GM19455 (cell line): ENCODE measurements around the gene SLC38A1.

Source experiments
- ATAC-seq: cut with Tn5 transposase; IDR thresholded peaks from one replicate; pipeline ENCODE4 v1.9.1; 2021; ENCODE audit not compliant: unreplicated experiment

SLC38A1 gene

DNA sequence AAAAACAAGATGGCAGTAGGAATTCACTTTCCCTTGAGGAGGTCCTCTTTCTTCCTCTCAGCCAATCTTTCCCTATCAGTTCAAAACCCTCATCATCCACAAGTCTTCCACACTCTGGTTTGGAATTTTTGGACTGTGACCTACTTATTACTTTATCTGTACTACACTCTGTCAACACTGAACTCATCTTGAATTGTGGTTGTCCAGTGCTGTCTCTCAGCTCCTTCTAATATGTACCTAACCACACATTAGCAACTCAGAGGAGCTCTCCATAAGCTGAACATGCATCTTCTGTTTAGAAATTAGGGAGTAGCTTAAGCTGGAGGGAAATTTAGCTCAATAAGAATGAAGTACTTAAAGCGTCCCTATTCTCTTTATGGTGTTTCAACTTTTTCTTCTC lies 34.8 kb downstream of the SLC38A1 start:
- no peak for ATAC-seq

DNA sequence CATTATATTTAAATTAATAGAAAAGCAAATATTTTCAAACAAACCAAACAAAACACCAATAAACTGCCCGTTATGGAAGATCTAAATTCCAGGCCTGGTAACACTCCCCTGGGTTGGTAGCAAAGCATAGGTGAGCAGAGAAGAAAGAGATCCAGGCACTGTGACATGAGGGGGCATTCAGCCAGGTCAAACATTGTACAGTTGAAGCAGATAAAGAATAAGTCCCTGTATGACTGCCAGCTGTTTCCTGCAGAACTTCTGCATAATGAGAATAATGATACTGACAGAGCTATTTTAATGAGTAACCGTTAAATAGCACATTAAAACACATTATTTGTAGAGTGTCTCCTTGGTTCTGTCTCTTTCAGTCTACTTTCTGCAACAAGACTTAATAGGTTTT lies 35.4 kb downstream of the SLC38A1 start:
- no peak for ATAC-seq

DNA sequence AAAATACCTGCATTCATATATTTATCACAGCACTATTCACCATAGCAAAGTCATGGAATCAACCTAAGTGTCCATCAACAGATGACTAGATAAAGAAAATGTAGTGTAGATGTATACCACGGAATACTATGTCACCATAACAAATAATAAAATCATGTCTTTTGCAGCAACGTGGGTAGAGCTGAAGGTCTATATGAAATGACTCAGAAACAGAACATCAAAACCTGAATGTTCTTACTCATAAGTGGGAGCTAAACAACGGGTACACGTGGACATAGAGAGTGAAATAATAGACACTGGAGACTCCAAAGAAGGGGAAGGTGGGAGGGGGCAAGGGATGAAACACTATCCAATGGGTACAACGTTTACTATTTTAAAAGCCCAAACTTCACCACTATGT lies 37.9 kb downstream of the SLC38A1 start:
- no peak for ATAC-seq

DNA sequence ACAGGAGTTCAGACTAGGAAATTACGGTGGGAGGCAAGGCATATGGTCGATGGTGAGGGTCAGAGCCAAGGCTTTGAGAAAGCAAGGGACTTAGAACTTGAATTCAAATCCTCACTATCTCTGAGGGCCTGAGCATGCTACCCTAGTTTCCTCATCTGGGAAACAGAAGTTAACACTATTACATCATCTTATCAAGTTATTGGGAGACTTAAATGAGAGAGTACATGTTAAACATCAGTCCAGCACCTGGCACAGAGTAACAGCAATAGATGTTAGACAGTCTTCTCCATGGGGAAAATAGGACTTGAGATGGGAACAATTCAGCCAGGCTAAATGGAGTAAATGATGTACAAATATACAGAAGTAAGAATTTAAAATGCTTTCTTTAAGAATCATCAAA lies 38.5 kb downstream of the SLC38A1 start:
- no peak for ATAC-seq

DNA sequence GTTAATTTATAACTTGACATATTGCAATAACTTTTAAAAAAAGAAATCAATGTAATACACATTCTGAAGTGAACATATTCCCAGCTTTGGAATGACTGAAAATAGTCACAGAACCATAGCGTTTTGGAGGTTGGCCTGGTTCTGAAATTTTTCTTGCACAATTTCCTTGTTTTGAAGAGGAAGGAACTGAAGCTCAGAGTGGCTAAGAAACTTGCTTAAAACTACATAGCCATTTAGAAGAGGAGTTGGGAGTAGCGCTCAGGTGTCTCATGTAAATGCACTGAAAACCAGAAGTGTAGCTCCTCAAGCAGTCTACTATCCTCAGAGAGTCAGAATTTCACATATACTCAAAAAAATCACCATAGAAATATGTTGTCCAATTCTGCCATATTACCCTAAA lies 41.2 kb downstream of the SLC38A1 start:
- no peak for ATAC-seq

DNA sequence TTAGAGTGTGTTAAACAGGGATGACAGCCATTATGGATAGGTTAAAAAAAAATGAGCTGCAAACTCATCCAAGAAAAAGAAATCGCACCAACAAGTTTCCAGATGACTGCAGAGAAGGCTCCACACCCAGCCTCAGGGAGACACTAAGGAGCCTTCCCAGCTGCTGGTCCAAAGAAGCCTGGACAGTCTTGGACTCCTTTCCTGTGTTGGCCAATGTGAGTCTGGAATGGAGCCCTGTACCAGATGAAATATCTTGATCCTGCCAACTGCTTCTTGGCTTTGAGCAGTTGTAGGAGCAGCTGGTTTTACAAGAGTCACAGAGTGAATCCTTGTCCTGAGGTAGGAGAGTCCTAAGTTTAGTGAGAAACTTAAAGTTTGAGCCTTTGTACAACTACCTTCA lies 44.5 kb downstream of the SLC38A1 start:
- ATAC-seq = no peak

DNA sequence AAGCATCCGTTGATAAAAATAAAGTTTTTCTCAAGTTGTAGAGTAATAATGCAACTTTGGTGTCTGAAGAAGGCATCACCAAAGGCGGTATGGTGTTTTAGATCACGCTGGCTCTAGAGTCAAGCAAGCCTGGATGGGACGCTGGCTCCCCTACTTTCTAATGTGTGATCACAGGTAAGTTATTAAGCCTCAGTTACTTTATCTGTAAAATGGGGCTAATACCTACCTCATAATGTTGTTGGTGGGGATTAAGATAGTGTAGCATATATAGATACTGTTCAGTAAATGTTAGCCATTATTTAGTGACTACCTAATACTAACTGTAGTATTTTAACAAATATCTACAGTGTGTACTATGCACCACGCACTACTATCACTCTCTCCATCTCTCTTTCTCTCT lies 45.8 kb downstream of the SLC38A1 start:
- no peak for ATAC-seq

DNA sequence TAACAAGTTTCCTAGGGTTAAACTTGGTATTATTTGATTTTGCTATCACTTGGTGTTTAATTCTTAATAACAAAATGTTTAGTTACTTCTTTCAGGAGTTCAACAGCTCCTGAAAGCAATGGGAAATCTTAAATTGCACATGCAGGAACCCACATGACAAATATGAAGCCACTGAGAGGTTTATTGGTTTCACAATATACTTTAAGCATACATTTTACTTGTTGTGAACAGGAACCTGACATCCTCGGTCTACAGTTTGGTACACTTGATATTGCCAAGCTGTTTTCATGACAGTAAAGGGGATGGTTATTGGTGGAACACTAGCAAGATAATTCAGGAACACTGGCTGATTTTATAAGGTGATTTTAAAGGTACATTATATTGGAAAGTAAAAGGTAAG lies 46.2 kb downstream of the SLC38A1 start:
- ATAC-seq = no peak

DNA sequence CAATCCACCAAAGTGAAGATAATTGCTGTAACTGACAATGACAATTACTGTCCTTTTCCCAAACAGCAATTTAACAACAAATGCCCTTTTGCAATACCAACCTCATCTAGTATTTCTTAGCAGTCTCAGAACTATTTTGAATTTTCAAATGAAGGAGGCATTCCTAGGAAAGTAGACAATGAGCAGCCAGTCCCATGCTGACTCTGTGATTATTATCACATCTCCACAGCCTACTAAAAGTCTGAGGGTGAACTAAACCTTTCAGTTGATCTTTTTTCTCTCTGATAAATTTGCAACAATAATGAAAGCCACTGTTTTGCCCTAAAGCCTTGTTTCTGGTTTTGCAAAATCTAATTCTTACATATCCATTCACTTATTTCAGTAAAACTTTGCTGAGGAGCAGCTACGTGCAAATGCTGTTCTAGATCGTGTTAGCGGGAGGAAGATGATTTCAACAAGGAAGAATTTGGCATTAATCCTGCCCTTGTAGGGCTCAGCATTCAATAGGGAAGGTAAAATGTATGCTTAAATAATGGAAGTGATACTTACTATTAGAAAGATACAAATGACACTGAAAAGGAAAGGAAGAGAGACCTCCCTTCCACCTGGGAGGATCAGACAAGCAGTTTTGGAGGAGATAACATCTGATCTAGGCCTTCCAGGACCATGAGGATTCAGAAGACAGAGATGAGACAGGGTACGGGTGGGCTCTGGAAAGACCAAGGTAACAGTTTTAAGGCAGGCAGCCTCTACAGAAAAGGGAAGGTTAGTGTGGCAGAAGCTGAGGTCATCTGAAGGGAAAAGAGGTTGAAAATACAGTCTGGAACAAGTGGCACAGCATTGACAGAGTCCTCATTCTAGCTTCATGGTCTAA lies 47.4 kb downstream of the SLC38A1 start:
- no peak for ATAC-seq

DNA sequence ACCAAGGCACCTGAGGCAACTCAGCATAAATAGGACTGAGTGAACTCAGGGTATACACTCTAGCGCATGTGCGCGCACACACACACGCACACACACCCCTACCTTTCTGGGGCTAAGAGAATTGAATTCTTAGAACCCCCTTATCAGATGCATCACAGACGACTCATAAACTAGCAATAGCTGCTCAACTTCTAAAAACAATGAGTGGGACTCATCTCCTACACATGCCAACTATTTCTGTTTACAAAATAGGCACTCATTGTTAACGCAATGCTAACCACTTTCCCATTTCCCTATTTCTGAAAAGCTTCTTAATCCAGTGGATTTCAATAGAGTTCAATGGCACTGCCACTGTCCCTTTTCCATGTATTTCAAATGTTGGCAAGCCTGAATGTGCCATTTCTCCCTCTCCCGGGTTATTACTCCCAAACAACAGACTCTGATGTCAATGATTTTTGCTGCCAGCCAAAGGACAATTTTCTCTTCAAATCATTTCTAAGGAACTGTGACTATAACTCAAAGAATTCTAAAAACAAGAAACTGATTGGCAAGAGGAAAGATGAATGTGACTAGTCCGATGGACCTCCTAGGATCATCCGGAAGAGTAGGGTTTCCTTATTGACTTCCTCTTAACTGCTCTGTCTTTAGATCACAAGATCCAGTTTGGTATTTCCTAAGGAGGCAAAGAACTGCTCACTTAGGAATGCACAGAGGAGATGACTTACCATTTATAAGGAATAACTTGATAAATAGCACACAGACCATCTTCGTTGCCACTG lies 48.8 kb downstream of the SLC38A1 start:
- ATAC-seq = no peak

DNA sequence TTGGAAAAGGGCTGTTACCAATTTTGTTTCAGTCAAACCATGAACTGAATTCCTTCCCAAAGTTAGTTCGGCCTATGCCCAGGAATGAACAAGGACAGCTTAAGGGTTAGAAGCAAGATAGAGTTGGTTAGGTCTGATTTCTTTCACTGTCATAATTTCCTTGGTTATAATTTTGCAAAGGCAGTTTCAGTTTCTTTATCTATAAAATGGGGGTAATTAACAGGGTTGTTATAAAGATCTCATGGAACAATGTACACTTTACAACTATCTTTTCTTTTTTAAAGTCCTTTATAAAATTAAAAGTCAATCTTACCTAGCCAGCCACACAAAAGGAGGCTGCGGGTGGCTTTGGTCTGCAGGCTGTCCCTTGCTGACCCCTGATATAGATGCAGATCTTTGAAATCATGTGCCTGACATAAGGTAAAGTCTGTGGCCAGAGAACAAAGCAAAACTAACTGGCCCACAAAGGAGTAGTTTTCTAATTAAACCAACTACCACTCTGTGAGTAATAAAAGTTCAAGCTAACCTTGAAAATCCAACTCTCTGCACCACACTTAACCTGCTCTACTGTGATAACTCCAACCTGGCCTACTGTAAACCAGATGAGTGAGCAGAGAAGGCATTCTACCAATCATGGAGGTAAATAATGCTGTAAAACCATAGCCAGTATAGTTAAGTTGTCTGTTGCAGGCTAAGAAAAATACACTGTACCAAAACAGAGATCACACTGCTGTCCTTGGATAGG lies 49.5 kb downstream of the SLC38A1 start:
- ATAC-seq = no peak

DNA sequence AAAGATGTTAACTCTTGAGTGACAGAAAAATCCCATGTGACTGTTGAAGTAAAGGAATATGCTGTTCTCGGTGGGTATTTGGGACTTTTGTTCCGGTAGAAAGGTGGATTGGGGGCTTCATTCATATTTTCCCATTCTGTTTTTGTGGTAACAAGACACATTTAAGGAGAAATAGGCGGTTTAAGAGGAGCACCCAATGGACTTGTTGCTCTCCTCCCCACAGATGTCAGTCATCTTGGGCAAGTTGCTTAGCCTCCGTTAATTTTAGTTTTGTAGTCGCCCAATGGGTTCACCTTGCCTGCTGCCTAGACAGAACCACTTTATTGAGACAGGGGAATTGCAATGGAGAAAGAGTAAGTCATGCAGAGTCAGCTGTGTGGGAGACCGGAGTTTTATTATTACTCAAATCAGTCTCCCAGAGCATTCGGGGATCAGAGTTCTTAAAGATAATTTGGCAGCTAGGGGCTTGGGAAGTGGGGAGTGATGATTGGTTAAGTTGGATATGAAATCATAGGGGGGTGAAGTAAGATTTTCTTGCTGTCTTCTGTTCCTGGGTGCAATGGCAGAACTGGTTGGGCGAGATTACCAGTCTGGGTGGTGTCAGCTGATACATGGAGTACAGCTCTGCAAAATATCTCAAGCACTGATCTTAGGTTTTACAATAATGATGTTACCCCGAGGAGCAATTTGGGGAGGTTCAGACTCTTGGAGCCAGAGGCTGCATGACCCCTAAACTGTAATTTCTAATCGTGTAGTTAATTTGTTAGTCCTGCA lies 50.3 kb downstream of the SLC38A1 start:
- no peak for ATAC-seq

DNA sequence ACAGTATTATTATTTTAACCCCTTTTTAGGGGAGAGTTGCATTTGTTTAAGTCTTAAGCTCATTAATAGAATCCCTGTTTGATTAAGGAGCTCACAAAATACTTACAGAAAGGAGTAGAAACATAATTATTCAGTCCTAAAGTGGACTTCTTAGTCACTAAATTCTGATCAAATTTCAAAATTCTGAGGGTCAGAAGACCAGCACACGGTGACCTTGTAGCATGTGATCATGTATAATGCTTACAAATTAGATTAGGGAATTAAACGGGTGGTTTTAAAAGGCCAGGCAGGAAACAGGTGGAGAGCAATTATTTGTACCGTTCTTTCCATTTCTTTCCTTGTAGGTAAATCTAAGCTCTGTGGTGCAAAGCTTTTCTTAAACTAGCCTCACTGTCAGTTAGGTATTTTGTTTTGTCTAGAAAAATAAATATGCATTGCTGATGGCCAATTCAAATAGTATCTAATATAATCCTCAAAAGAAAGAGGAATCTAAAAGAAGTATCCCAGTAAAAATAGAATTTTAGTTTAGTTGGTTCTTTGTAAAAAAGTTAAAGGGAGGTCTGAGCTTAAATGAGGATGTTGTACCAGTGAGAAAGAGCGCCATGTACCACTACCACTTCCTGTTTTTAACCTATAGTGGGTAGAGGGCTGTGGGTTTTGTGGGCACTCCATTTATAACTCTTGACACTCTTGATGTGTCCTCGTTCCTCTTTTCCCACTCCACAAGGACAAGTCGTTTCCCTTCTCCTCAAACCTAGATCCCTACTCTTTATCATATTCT lies 51.1 kb downstream of the SLC38A1 start:
- peak; percentile 68 for ATAC-seq

DNA sequence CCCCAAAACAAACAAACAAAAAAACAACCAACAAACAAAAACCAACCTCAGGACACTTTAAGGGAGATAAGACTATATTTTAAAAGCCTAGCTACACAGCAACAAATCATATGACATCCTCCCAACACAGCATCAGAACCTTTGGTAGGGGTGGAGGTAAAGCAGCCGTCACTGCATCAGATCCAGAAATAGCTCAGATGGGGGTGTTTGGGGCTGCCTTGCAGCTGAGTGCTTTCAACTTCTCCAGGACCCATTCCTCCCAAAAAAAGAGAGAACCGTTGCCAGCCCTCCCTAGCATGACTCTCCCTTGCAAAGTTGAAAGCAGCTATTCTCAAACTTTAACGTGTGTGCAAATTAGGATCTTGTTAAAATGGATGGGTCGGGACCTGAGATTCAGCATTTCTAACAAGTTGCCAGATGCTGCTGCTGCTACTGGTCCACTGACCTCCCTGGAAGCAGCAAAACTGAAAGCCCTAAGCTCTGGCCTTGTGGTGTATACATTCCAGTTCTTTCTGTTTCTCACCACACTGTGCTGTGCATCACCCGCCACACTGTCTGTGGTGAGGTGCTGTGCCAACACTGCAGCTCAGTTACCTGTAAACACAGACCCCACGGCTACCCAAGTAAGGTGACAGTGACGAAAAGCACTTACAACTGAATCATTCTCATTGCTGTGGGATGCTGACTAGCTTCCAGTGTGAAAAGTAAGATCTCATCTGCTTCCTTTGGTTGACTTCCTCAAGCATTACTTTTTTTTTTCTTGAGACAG lies 54.0 kb downstream of the SLC38A1 start:
- peak; percentile 56 for ATAC-seq

DNA sequence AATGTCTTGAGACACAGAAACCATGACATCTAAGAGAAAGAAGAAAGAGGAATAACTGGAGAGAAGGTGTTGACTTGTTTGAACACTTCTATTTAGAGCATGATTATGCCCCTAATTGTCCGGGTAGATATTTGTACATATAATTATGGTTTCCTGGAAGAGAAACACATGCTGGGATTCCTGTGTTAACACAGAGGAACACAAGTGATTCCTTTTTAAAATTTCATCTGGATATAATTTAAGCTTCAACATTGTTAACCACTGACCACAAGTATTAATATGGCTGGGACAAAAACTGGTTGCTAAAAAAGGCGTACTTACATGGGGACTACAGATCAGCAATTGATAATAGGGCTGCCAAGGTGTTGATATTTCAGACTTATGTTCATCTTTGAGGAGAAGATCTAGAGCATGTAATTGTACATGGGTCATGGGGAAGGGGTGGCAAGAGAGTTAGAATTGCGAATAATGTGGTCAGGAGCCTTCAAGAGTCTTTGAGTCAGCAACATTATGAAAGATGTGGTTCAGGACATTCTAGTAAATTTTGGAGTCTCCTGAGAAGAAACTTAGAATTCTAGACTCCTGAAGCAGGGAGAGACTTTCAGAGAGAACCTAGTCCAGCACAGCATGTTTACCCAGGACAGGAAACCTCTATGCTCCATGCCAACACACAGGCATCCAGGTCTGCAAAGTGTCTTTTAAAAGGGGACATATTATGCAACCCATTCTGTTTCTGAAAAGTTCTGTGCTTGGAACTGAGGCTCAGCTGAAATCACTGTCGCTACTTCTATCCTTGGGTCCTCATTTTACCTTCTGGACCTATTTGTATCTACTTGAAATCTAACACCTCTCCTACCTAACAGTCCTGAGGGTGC lies 56.5 kb downstream of the SLC38A1 start:
- ATAC-seq = no peak

DNA sequence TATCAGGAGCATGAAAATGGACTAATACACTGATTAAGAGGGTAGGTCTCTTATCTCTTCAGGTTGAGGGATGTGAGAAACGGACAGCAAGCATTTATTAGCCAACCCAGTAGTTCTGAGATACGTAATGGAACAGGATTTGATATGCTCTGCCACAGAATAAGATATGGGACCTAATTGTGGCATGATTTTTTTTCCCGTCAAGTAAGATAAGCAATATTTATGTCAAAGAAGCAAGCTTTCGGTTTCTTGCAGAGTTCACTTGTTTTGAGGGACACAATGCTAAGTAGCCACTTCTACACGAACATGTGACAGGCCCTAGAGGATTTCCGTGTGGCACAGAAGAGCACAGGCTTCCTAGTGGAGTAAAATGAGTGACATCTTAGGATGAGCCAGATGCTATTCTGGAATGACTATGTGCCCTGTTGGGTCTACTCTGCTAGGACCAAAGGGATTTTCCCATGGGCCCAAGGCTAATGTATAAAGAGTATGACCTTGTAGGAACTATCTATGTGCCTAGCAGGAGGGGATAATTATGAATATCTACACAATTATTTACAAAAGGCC lies 57.9 kb downstream of the SLC38A1 start:
- ATAC-seq = no peak

DNA sequence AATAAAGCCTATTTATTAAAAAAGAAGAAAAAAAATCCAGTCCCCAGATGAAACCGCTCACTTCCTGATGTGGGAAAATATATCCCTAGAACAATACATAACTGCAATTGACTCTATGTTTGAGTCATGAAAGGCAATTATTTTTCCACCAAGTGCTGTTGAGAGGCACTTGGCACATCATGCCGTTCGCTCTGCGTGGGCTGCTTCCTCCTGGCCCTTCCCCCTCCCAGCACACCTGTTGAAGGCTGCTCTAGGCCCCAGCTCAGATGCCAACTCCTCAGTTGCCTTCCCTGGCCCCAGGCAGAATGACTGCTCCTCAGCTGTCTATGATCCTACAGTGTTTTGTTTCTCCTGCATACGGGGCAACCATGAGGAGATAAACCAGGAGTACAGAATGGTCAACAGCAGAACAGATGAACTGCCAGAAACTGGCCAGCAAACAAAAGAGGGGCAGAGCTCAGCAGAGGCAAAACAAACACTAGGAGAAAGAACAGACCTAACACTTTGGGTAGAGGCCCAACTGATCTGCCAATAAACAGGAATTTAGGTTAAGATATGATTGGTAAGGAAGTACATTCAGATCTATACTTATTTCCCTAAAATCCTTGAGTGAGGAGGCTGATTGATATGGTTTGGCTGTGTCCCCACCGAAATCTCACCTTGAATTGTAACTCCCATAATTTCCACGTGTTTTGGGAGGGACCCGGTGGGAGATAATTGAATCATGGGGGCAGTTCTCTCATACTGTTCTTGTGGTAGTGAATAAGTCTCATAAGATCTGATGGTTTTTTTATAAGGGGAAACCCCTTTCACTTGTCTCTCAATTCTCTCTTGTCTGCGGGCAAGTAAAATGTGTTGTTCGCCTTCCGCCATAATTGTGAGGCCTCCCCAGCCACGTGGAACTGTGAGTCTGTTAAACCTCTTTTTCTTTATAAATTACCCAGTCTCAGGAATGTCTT lies 58.6 kb downstream of the SLC38A1 start:
- no peak for ATAC-seq
